ENCODE results near the gene EEFSEC. TPM values are rescaled to one million over a fixed set of nuclear protein-coding genes. Genes with fewer than 3 reads are reported as not detected.
A peak's percentile ranks its signal among the peaks of the same experiment; 100 is the strongest.

Gene EEFSEC
- total RNA-seq, 1 donor from 2014 or later, result 12.2 TPM

GRCh38 chr3:128166971-128167453 lies 13.7 kb downstream of the EEFSEC start:
- Mint-ChIP-seq H3K27ac (ENCODE audit: unreplicated experiment) (no peak overlapping the region), H3K4me3 (ENCODE audit: unreplicated experiment) (no peak overlapping the region), H3K27me3 (ENCODE audit: low read depth) (no peaks in the 10 kb centered on the region), H3K36me3 (ENCODE audit: low read depth) (no peaks in the 10 kb centered on the region), H3K9me3 (ENCODE audit: low read depth) (no peaks in the 10 kb centered on the region), H3K4me1 (ENCODE audit: low read depth) (peaks cover 10% of the 10 kb centered on the region)
- TF ChIP-seq, protein P1, sequence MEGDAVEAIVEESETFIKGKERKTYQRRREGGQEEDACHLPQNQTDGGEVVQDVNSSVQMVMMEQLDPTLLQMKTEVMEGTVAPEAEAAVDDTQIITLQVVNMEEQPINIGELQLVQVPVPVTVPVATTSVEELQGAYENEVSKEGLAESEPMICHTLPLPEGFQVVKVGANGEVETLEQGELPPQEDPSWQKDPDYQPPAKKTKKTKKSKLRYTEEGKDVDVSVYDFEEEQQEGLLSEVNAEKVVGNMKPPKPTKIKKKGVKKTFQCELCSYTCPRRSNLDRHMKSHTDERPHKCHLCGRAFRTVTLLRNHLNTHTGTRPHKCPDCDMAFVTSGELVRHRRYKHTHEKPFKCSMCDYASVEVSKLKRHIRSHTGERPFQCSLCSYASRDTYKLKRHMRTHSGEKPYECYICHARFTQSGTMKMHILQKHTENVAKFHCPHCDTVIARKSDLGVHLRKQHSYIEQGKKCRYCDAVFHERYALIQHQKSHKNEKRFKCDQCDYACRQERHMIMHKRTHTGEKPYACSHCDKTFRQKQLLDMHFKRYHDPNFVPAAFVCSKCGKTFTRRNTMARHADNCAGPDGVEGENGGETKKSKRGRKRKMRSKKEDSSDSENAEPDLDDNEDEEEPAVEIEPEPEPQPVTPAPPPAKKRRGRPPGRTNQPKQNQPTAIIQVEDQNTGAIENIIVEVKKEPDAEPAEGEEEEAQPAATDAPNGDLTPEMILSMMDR (IDR thresholded peaks at IDR 0.05), result no peak
- no peak for DNase-seq (ENCODE audit: low spot score)

- no peak for DNase-seq (ENCODE audit: low spot score)
- no peaks in the 10 kb centered on the region for H3K9me3 Mint-ChIP-seq (ENCODE audit: low read depth)
- H3K27ac Mint-ChIP-seq (ENCODE audit: unreplicated experiment), result no peak overlapping the region
- no peak overlapping the region for H3K4me3 Mint-ChIP-seq (ENCODE audit: unreplicated experiment)
- no peaks in the 10 kb centered on the region for H3K27me3 Mint-ChIP-seq (ENCODE audit: low read depth)
- TF ChIP-seq, protein P1 (IDR thresholded peaks at IDR 0.05), result no peak
- H3K4me1 Mint-ChIP-seq (ENCODE audit: low read depth), result peaks cover 10% of the 10 kb centered on the region
- H3K36me3 Mint-ChIP-seq (ENCODE audit: low read depth), result no peaks in the 10 kb centered on the region
Observed at GRCh38 chr3:128167646-128167972, 14.3 kb downstream of the EEFSEC start.

GRCh38 chr3:128167973-128168674 lies 14.8 kb downstream of the EEFSEC start:
- TF ChIP-seq, protein P1 (IDR thresholded peaks at IDR 0.05), result no peak
- H3K9me3 Mint-ChIP-seq (ENCODE audit: low read depth), result no peaks in the 10 kb centered on the region
- H3K4me1 Mint-ChIP-seq (ENCODE audit: low read depth), result peaks cover 10% of the 10 kb centered on the region
- H3K4me3 Mint-ChIP-seq (ENCODE audit: unreplicated experiment), result no peak overlapping the region
- no peaks in the 10 kb centered on the region for H3K27me3 Mint-ChIP-seq (ENCODE audit: low read depth)
- H3K27ac Mint-ChIP-seq (ENCODE audit: unreplicated experiment), result no peak overlapping the region
- H3K36me3 Mint-ChIP-seq (ENCODE audit: low read depth), result no peaks in the 10 kb centered on the region
- DNase-seq (ENCODE audit: low spot score), result no peak

DNA sequence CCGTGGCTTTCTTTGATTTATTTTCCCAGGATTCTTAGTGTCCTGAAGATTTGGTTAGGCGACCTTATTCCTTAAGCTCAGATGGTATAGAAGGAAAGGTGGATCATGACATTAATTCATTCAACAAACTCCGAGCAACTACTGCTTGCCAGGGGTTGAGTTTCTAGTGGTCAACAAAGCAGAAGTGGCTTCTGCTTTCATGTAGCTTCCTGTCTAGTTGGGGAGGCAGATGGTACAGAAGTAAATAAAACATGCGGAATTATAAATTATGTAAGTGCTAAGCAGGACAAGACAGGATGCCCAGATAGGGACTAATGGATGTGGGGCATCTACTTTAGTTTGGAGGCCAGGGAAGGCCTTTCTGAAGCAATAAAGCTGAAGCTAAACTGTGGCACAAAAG lies 15.6 kb downstream of the EEFSEC start:
- H3K27ac Mint-ChIP-seq (ENCODE audit: unreplicated experiment), result no peak overlapping the region
- no peaks in the 10 kb centered on the region for H3K36me3 Mint-ChIP-seq (ENCODE audit: low read depth)
- H3K27me3 Mint-ChIP-seq (ENCODE audit: low read depth), result no peaks in the 10 kb centered on the region
- TF ChIP-seq, protein P1 (IDR thresholded peaks at IDR 0.05), result no peak
- H3K4me3 Mint-ChIP-seq (ENCODE audit: unreplicated experiment), result no peak overlapping the region
- no peaks in the 10 kb centered on the region for H3K9me3 Mint-ChIP-seq (ENCODE audit: low read depth)
- no peak for DNase-seq (ENCODE audit: low spot score)
- H3K4me1 Mint-ChIP-seq (ENCODE audit: low read depth), result peaks cover 10% of the 10 kb centered on the region

- DNase-seq (ENCODE audit: low spot score), result no peak
- Mint-ChIP-seq H3K36me3 (ENCODE audit: low read depth) (no peaks in the 10 kb centered on the region), H3K9me3 (ENCODE audit: low read depth) (no peaks in the 10 kb centered on the region), H3K4me1 (ENCODE audit: low read depth) (peaks cover 10% of the 10 kb centered on the region), H3K27ac (ENCODE audit: unreplicated experiment) (no peak overlapping the region), H3K4me3 (ENCODE audit: unreplicated experiment) (no peak overlapping the region), H3K27me3 (ENCODE audit: low read depth) (no peaks in the 10 kb centered on the region)
- TF ChIP-seq, protein P1 (IDR thresholded peaks at IDR 0.05), result peak; percentile 94
Observed at GRCh38 chr3:128170866-128171516, 17.7 kb downstream of the EEFSEC start.

Measured in chondrocyte (in vitro differentiated cells).